ENCODE data around the gene IHH.

Gene IHH

DNA sequence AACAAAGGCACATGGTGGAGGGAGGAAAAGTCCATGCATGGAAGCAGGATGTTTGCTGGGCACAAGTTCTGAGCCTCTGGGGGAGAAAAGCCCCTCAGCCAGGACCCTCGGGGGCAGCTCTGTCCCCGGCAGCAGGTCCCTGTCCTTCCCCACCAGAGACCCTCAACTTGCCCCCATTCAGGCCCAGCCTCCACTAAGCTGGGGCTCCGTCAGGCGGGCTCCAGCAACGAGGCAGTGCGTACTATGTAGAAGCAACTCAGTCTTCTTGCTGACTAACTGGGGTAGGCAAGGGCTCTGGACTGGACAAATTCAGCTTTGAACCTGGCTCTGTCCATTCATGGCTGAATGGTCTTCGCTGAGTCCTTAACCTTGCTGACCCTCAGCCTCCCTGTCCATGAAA, 42.4 kb downstream of the IHH start:
- DNase-seq = no peak

DNA sequence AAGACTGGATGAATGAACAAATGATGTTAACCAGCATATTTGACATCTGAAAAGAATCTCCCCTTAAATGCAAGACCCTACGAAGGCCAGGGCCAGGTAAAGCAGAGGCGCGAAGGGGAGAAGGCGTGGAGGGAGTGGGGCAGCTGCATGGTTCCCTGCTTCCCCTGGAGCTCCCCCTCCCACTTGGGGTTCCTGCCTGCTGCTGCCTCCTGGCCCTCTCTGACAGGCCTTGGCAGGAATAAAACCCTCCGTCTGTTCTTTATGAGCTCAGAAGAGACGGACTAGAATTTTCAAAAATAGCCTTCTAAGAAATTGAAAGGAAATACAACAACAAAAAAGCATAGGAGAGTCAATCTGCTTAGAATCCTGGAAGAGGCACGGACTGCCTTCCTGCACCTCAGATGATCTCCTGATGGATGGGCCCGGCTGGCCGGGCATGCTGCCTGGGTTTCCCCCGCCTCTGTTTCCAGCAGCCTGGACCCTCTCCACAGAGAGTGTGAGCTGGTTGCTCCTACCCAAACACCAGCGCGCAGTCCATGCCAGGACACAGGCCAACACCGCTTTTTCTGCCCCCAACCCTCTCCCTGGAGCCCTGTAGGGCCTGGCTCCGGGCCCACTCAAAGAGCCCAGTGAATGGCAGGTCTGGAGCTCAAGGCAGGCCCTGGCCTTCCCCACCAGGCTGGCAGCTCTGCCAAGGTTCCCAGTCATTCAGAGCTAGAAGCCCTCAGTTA, 43.4 kb downstream of the IHH start:
- DNase-seq = no peak

DNA sequence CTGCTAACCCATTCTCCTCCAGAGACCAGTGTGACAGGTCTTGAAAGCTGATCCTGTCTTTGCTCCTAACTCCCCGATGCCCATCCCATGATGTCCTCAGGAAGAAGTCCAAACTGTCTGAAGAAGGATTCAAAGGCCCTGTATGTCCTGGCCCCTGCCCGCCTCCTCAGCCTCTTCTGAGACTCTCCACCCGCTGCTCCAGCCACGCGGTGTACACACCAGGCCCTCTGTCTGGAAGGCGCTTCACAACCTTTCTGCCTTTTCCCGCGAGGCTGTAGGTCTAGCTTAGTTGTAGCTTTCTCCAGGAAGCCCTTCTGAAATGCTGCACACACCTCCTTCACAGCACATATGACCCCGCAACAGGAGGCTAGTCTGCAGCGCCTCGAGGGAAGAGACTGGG, 44.0 kb downstream of the IHH start:
- DNase-seq = no peak

DNA sequence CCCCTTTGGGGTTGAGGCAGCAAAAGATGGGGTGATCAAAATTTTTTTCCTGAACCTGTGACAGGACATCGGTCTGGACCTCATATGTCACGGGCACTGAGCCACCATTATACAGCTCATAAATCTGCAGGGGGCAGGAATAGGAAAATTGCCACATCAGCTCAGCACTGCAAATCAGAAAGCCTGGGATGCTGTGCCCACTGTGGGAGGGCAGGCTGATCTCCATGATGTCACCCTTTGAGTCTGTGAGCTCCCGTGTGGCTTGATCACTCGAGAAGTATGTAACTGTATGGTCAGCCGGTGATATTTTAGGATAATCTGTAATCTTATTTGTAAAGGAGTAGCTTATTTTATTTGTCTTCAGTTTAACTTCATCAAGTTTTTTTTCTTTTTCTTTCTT, 49.8 kb downstream of the IHH start:
- DNase-seq = no peak

DNA sequence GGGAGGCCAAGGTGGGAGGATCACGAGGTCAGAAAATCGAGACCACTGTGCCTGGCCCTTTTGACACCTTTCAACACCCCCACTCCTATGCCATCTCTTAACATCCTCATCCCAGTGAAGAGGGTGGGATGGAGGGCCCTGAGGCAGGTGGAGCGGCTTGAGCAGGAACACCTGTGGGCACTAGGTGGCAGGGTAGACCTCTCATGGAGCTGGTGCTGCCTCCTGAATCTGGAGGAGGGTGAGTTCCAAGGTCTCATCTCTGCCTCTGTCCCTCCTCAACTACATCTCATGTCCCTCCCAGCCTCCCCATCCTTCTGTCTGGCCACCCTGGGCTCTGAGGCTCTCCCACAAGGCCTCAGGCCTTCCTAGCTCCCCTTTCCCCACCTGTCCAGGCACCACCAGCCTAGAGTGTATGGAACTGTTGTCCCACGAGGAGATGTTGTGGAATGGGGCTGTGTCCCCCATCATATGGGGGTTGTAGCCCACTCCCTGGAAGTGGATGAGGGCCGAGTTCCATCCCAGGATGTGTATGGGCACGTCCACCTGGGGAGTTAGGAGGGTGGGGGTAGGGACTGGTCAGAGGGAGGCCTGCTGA, 50.5 kb downstream of the IHH start:
- DNase-seq = no peak

DNA sequence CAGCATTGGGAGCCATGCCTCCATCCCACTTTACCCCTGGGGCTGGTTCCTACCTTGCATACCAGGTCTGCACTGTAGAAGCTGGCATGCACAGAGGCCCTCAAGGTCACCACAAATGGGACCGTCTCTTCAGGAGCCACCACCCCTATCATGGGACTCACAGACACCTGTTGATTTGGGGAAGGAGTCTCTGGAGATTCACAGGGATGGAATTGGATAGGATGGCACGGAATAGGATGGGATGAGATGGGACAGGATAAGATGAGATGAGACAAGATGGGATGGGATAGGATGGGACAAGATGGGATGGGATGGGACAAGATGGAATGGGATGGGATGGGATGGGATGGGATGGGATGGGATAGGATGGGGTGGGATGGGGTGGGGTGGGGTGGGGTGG, 51.4 kb downstream of the IHH start:
- no peak for DNase-seq

Data from EL (cell line).